HuH-7.5 (cell line): Measurements from ENCODE around the gene VIPR1.
A peak's percentile ranks its signal among the peaks of the same experiment; 100 is the strongest.

Experiments
- DNase-seq: peaks from one replicate; pipeline ENCODE4 v3.0.0; 2011; ENCODE audit warnings: low spot score

The VIPR1 gene

DNA sequence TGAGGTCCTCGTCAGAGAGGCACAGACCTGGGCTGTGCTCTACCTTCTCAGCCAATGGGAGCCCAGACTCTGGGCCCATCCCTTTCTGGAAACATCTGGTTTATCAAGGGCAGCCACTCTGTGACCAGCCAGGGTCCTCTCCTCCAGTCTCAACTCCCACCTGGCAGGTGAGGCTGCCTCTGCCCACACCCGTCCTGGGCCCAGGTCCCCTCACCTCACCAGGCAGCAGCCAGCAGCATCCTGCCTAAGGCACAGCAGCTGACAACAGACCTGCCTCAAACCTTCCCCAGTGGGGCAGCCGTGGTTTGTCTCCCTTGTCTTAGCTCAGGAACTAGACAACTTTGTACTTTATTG lies 8.7 kb upstream of the VIPR1 start:
- no peak for DNase-seq

DNA sequence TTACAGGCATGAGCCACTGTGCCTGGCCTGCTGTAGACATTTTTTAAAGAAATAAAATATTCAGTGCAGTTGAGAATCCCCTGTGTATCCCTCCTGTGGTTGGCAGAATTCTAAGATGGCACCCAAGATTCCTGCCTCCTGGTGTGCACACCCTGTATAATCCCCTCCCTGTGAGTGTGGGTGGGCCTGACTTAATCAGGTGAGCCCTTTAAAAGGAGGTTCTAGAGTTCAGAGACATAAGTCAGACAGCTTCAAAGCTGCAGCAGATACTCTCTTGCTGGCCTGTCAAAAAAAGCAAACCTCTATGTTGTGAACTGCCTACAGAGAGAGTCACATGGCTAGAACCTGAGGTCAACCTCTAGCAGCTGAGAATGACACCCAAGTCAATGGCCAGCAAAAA lies 7.0 kb upstream of the VIPR1 start:
- no peak for DNase-seq

GRCh38 chr3:42497009-42497731 lies 5.3 kb upstream of the VIPR1 start:
- no peak for DNase-seq

DNA sequence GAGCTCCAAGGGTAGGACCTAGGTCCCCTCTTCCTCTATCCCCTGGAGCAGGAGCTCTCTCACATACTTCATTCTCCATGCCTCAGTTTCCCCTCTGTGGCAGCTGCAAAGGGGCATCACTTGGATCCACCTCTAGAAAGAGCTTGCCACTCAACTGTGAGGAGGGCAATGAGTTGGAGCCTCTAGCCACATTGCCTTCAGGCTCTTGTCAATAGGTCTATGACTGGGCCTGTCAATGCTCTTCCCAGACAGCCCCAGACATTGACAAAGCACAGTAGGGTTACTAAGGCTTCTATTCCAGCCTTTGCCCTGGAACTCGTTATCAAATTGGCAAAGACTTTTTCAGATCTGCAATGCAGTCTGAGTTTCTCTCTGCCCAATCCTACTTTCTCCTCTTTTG lies 4.4 kb upstream of the VIPR1 start:
- no peak for DNase-seq

GRCh38 chr3:42498791-42499477 lies 3.5 kb upstream of the VIPR1 start:
- no peak for DNase-seq

- no peak for DNase-seq
Observed at GRCh38 chr3:42499478-42499871, 3.0 kb upstream of the VIPR1 start.

DNA sequence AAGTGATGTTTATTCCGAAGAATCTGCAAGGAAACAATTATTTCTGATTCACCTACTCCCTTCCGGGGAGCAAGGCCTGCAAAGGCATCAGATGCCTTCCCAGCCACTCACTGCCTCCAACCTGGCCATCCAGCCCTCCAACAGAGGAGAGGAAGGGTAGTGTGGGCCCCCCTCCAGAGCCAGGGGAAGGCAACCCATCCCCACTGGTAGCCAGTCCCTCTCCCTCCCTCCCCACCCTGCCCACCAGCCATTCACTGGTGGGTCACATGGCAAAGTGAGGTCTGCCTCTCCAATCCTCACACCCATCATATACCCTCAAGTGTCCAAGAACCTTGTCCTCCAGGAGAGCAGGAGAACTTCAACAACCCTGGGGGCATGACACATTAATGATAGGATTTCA lies 2.4 kb upstream of the VIPR1 start:
- no peak for DNase-seq

- no peak for DNase-seq
Observed at GRCh38 chr3:42500909-42501308, 1.5 kb upstream of the VIPR1 start.

- DNase-seq: no peak
Observed at GRCh38 chr3:42501321-42501680, 1.1 kb upstream of the VIPR1 start.

GRCh38 chr3:42501681-42502428 lies 588 bp upstream of the VIPR1 start:
- DNase-seq: peak; percentile 78

- DNase-seq: no peak
Observed at GRCh38 chr3:42503251-42503924, 945 bp downstream of the VIPR1 start.

GRCh38 chr3:42503957-42504333 lies 1.5 kb downstream of the VIPR1 start:
- DNase-seq: no peak

DNA sequence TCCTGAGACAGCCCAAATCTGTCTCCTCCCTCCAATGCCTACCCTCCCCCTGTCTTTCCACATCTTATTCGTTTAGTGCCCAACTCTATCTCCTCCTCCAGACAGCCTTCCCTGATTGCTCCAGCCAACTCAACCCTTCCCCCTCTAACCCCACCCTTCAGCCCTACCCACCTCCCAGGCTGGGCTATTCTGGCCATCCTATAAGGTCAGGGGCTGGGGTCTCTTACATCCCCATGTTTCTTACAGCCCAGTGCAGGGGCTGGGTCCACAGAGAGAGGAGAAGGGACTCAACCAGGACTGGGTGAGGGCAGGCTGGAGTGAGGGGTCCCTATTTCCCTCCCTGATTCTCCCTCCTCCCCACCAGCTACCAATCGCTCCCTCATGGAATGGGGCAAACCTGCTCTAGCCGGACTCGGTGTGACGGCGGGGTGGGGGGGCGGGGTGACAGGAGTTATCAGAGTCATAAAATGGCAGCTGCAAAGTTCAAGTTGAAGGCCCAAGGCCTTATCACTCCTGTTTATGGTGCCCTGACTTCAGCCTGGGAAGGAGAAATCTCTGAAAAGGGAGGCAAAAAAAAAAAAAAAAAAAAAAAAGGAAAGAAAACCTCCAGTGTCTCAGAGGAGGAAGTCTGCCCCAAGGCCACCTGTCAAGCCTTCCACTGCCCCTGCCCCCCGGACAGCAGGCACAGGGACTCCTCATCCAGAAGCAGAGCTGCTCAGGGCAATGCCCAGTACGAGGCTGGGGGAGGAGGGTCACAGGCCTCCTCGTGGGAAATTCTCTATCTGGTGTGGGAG lies 2.1 kb downstream of the VIPR1 start:
- no peak for DNase-seq

DNA sequence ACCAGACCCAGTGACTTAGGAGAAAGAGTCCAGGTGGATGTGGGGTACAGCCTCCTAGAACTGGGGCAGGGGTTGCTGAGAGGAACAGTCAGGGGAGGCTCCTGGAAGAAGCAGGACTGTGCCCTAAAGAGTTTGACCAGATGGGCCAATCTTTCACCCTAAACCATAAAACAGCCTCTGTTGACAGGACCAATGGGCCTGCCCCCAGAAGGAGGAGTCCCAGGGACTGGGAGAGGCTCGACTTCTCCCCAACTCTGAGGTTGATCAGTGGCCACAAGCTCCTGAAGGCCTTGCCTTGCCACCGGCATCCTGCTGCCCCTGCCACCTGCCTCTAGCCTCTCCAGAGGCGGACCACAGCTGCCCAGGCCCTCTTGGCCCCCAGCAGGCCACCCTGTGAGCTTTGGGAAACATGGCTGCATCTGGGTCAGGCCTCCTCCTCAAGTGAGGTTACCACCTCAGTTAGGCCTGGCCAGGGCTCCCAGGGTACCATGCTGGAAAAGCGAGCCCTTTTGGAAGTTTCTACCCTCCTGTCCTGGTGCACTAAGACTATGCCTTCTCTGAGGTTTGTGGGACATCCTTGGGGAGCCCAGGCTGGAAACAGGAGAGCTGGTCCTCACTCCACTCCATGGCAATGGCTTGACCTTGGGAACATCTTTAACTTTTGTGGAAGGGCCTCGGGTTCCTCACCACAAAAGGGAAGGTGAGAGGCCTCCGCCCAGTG lies 2.8 kb downstream of the VIPR1 start:
- DNase-seq: no peak

DNA sequence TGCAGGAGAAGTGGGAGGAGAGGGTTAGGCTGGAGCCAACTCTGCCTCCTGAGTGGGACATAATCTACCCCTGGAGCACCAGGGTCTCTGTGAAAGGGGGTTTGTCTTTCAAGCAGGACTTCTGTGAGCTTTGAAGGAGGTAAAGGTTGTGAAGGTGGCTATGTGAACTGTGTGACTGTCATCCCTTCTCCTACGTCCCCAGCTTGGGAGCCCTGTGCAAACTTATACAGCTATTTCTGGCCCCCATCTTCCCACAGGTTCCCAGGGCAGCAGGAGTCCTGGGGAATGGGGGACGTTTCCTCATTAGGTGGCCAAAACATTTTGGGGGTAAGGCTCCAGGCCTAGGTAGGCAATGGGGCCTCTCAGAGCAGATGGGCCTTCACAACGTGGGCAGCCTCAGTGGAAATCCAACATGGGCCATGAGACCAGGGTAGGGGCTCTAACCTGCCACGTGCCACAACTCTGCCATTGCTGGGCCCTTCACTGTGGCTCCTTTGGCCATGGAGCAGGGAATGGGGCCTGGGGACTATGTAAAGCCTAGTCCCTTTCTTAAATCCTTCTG lies 3.5 kb downstream of the VIPR1 start:
- no peak for DNase-seq

DNA sequence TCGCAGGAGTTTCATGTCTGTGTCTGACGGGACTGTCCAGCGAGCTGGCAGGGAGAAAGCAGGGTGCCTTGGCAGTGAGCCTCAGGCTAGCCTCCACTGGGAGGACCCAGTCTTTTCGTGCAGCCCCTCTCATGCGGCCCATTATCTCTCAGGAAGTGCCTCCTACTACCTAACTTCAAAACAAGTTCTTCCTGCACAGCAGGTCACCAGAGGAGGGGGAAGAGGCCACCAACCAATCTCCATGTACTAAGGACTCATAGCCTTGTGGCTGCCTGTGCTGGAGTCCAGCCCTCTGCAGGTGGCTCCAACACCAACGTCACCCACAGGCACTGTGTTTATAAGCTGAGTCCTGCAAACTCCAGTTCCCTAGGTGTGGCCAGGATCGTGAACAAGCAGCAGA lies 4.8 kb downstream of the VIPR1 start:
- DNase-seq: no peak

- DNase-seq: no peak
Observed at GRCh38 chr3:42507761-42508335, 5.4 kb downstream of the VIPR1 start.

DNA sequence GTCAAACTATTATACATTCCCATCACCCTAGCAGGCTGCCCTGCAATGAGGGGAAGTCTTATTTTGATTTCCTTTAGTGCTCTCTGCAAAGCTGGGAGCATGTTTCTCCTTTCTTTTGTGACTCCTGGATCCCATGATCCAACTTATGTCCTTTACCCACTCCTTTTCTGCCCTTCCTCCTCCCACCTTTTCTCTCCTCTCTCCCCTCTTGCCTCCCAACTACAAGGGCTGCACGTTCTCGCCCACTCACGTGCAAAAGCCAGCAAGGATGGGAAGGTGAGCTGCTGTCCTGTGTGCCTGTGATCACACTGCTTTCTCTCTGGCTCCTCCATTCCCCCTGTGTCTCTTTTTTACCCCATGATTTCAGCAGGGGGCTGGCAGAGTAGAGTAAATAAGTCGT lies 6.1 kb downstream of the VIPR1 start:
- DNase-seq: no peak

DNA sequence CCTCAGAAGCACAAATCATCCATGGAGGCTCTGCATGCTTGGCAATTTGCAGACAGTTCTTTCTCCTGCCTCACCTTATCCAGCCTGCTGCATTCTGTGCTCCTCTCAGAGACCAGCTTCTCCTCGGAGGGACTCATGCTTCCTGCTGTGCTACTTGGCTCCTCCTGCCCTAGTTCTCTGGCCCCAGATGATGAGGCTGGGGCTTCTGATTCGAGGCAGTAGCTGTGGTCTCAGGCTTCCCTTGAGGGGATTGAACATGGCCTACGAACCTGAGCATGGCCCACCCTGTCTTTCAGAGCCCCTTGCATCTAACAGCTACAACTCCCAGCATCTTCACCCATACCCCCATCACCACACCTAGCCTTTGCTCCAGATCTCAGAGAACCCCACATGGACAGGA lies 6.7 kb downstream of the VIPR1 start:
- no peak for DNase-seq

DNA sequence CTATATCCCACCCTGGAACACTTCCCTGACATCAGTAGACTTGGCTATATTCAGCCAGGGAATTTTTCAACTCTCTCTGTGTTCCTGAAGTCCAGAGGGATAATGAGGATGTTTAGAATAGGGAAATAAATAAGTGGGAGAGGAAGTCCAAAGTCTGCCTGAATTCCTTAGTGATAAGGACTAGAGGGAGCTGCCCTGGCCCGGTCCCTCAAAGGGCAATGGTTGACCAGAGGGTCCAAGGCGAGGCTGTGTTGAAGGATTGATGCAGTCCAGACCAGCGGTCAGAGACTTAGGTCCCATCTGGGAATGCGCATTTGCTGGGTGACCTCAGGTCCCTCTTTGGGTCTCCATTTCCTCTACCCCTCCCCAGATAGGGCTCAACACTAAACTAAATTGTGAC lies 7.9 kb downstream of the VIPR1 start:
- no peak for DNase-seq

DNA sequence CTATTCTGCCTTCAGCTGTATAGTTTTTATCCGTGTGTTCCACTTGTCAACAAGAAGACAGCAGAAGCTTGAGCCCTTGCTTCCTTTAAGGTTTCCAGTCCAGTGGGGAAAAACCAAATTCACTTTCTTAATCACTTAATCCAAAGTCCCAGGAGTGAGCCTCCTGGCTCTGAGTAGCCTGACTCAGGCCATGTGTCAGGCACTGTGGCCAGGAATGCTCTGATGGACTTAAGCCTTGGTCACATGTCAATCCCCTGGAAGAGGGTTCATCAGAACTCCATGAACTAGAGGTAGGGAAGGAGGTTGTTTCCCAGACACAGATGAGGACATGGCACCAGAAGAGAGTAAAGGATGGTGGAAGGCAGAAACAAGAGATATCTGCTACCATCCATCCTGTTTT lies 8.8 kb downstream of the VIPR1 start:
- no peak for DNase-seq
